HG02852 (cell line): ENCODE results near the gene SERP2.

Experiments
- ATAC-seq: cut with Tn5 transposase; IDR thresholded peaks from one replicate; pipeline ENCODE4 v1.9.1; 2021; ENCODE audit warnings: mild to moderate bottlenecking, moderate library complexity; ENCODE audit not compliant: unreplicated experiment

SERP2 gene

DNA sequence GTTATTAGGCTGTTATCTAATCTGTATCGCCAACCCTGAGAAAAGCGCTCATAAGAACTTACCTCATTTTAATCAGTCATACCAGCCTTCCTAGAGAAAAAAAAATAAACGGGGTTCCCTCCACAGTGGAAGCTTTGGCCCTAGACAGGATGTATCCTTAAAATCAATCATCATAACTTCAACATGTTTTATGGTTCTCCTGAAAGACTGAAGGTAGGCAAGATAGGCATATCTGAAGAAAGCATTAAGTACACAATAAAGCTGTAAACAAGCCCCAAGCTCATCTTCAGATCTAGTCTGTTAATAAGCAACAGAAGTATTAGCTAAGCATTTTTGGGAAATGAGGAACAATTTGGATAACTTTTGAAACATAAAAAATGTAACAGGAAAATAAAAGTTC is 18.7 kb upstream of the SERP2 start:
- ATAC-seq: no peak

DNA sequence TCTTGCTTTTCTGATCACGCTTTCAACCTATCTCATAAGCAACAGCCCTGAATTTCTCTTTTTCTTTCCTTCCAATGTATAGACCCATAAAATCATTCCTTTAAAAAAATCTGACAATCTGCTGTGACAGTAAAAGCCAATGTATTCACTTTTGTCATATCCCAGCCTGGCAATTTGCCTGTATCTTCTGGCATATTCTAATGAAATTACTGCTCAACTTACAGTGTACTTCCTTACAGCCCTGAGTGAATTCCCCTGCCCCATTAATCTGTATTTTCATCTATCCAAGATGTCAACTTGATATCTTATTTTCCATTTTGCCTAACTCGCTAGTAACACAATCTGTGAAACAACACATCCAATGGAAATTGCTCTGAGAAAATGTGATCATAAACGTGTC is 18.0 kb upstream of the SERP2 start:
- ATAC-seq: no peak

DNA sequence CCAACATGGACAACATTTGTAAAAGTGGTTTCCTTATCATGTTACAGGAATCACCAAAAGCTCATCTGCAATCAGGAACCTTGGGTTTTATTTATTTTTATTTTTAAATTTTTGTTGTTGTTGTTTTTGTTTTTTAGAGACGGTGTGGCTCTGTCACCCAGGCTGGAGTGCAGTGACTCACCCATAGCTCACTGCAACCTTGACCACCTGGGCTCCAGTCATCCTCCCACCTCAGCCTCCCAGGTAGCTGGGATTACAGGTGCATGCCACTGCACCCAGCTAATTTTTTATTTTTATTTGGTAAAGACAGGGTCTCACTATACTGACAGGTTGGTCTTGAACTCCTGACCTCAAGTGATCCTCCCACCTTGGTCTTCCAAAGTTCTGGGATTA is 13.6 kb upstream of the SERP2 start:
- ATAC-seq: no peak

DNA sequence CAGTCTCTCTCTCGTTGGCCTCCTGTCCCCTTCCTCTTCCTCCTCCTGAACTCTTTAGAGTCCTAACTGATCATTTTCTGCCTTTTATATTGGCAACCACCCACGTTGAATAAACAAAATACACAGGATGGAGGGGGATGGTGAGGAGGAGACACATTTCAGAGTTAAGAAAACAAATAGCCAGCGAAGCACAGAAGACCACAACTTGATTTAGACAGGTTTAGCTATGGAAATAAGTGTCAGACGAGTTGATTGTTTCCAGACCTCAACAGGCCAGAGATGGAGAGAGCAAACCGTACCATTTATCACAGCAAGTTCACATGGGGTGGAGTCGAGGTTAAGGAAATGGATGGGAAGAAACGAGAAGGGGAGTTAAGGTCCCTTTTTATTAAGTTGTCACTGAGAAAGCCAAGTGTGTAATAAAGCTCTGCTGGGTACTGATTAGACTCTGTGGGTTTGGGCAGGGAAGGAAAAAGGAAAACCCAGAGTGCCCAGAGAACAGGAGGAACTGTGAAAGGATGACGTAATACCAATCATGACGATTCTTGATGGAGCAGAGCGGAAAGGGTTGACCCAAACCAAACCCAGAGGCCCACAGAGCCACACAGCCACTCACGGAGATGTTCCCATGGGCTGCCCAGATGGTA is 11.1 kb upstream of the SERP2 start:
- no peak for ATAC-seq

GRCh38 chr13:44363631-44364344 is 9.8 kb upstream of the SERP2 start:
- ATAC-seq: no peak

DNA sequence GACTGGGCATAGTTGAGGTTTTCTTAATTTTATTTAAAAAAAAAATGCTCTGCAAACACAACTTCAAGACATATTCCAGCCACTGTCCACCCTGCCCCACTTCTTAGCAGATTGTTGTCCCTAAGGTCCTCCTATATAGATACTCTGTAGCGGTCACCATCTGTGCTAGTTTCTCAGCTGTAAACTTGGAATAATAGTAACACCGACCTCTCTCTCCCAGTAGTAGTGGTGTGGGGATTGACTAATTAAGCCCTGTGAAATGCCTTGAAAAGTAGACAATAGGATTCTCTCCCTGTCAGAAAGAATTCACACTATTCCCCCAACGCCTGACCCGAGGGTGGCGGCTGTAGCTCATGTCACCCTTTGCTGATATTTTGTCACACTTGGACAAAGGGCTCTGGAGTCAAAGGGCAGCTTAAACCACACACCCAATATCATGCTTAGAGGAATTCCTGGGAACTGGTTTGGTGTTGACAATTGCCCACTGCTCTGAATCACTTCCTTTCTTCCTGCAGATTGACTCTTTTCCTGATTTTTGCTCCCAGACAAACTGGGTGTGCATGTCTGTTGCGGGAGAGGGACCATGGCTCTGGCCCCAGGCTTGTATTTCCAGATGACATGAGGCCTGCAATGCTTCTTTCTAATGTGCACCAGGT is 9.2 kb upstream of the SERP2 start:
- ATAC-seq: no peak

GRCh38 chr13:44365008-44365407 is 8.6 kb upstream of the SERP2 start:
- no peak for ATAC-seq

GRCh38 chr13:44365899-44366298 is 7.7 kb upstream of the SERP2 start:
- no peak for ATAC-seq

DNA sequence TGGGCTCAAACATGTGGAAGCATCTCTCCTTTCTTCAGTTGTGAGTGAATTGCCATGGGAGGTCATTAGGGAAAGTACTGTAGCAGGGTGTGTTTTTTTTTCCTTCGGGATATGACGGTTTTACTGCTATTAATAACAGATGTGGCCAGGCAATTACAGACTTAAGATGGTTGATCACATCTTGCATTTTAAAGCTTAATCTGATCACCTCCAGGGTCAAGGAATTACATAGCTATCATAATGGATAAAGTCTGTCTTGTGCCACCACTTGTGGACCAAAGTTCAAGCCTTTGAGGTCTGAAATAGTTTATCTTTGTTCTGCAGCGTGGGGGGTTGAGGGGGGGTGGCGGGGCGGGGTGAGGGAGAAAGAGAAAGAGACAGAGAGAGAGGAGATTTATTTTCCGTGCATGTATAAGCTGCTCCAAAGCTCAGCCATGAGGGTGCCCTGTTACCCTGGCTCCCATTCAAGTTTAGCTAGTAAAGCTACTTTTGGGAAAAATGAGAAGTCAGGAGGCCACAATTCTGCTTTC is 5.5 kb upstream of the SERP2 start:
- ATAC-seq: no peak

GRCh38 chr13:44368599-44369368 is 4.8 kb upstream of the SERP2 start:
- no peak for ATAC-seq

DNA sequence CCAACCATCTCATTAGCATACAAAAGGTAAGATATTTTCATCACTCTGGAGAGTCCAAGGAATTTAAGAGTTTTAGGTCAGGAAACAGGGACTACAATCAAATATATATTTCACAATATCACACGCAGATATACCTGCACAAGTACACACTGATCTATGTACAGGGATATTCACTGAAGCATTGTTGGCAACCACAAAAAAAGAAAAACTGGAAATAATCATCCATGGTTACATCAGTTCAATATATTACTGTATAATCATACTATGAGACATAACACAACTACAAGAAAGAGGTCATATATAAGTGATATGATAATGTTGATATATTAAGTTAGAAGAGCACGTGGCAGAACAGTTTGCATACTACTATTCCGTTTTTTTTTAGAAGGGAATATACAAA is 2.2 kb upstream of the SERP2 start:
- no peak for ATAC-seq

DNA sequence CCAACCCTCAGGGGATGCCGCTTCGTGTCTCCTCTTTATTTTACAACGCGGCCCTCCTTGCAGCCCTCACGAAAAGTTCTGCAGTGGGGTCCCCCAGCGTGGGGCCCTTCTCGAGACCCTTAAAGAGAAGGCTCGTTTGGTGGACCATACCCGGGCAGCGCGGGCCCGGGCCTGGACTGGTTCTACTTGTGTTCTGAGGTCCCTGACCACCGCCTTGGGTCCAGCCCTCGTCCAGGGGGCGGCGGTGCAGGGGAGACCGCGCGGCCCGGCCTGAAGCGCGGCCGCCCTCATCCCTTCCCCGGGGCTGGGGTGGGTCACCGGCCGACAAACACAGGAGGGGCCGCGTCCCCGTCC is 400 bp upstream of the SERP2 start:
- no peak for ATAC-seq

- ATAC-seq: no peak
These were observed 706 bp downstream of the SERP2 start for GRCh38 chr13:44374348-44374712.

DNA sequence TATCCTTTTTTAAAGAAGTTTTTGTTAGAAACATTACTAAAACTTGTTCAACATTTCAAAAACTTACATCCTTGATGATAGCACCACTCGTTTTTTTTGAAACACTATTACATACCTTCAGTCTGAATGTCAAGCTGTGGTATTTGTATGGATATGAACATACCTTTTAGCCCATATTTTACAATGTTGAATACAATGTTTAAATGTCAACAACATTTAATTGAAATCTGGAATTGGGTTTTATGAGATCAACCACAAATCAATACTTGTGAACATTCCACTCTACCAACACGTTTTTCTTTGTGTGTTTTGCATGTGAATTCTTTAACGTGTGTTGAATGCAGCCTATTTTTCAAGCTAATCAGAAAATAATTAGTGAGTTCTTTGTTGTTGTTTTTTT is 4.7 kb downstream of the SERP2 start:
- ATAC-seq: no peak

- ATAC-seq: no peak
These were observed 6.3 kb downstream of the SERP2 start for GRCh38 chr13:44379885-44380284.

- ATAC-seq: no peak
These were observed 7.0 kb downstream of the SERP2 start for GRCh38 chr13:44380404-44381165.

DNA sequence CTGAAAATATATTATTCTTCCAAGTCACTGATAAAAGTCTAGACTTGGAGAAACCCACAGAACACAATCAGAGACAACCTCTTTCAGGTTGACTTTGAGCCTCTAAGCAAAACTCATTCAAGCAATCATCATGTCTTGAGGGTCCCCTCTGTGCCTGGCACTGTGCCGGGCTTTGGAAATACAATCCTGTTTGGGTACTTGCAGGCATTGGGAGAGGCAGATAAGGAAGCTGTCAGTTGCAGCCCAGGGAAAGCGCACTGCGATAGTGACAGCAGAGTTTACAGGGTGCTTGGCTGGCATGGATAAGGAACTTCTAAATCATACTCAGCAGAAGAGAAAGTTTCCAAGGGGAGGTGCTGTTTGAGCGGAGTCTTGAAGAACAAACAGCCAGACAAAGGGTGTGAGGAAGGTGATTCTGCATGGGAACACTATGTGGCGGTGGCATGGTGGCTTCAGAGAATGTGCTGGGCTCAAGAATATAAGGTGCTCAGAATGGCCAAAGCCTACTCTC is 9.1 kb downstream of the SERP2 start:
- no peak for ATAC-seq

- no peak for ATAC-seq
These were observed 10.3 kb downstream of the SERP2 start for GRCh38 chr13:44383945-44384344.

DNA sequence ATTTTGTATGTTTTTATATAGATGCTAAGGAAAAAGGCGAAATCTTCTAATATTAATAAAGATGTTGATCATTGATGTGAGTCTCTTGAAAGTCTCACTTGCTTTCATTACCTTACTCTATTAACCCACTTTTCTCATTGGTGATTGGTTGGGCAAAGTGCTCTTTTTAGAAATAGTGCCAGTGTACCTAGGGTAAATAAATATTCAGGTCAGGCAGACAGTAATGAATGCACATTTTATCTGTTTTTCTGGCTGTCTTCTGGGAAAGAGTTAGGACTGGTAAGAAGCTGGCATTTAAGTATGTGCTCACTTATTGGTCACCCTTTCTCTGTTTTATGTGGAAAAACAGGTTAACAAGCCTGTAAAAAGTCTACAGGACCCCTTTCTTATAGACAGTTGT is 11.2 kb downstream of the SERP2 start:
- no peak for ATAC-seq

- ATAC-seq: no peak
These were observed 11.8 kb downstream of the SERP2 start for GRCh38 chr13:44385401-44385800.

GRCh38 chr13:44385847-44386246 is 12.2 kb downstream of the SERP2 start:
- no peak for ATAC-seq
